ENCODE measurements around the gene GAL3ST3. TPM values are rescaled to one million over a fixed set of nuclear protein-coding genes. Genes with fewer than 3 reads are reported as not detected.

The GAL3ST3 gene
- polyA plus RNA-seq, 3 donors = not detected

DNA sequence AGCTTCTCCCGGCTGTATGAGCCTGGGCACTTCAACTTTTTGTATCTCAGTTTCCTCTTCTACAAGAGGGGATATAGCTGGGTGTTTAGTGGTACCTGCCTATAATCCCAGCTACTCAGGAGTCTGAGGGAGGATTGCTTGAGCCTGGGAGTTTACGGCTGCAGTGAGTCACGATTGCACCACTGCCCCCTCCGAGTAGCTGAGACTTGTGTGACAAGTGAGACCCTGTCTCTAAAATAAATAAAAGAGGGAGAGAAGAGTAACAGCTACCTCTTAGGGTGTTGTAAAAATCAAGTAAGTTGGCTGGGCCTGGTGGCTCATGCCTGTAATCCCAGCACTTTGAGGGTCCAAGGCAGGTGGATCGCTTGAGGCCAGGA is 12.6 kb downstream of the GAL3ST3 start:
- TF ChIP-seq, protein P1, sequence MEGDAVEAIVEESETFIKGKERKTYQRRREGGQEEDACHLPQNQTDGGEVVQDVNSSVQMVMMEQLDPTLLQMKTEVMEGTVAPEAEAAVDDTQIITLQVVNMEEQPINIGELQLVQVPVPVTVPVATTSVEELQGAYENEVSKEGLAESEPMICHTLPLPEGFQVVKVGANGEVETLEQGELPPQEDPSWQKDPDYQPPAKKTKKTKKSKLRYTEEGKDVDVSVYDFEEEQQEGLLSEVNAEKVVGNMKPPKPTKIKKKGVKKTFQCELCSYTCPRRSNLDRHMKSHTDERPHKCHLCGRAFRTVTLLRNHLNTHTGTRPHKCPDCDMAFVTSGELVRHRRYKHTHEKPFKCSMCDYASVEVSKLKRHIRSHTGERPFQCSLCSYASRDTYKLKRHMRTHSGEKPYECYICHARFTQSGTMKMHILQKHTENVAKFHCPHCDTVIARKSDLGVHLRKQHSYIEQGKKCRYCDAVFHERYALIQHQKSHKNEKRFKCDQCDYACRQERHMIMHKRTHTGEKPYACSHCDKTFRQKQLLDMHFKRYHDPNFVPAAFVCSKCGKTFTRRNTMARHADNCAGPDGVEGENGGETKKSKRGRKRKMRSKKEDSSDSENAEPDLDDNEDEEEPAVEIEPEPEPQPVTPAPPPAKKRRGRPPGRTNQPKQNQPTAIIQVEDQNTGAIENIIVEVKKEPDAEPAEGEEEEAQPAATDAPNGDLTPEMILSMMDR (IDR thresholded peaks at IDR 0.05) = no peak
- no peak for DNase-seq
- no peaks in the 10 kb centered on the region for H4K20me1 ChIP-seq (ENCODE audit: insufficient read depth, low read length)
- no peak overlapping the region for H3K27ac ChIP-seq (ENCODE audit: low read depth in 1 of 2, low read length in 2 of 2)
- no peaks in the 10 kb centered on the region for H3K36me3 ChIP-seq (replicated peaks in 1 of 2; ENCODE audit: control insufficient read depth in 1 of 2, insufficient read depth in 2 of 2, low read length in 2 of 2)
- peaks cover 0 to 3% of the 10 kb centered on the region in 2 donors for H3K27me3 ChIP-seq (ENCODE audit: control insufficient read depth in 2 of 2, insufficient read depth in 2 of 2, low read length in 2 of 2)
- H3K36me3 Mint-ChIP-seq = no peaks in the 10 kb centered on the region
- no peaks in the 10 kb centered on the region for H3K79me2 ChIP-seq (ENCODE audit: insufficient read depth, low read length)
- H3K4me1 Mint-ChIP-seq = no peaks in the 10 kb centered on the region
- H3K9me3 Mint-ChIP-seq = peaks cover 0 to 11% (median 4%) of the 10 kb centered on the region in 7 donors
- intact Hi-C loops (cut with micrococcal nuclease) = no loop called here
- no peak overlapping the region for H3K27ac Mint-ChIP-seq
- no peak overlapping the region for H3K9ac ChIP-seq (ENCODE audit: insufficient read depth, low read length, poor library complexity, severe bottlenecking)
- no peak overlapping the region for H2AFZ ChIP-seq (ENCODE audit: insufficient read depth, low read depth, low read length, poor library complexity, severe bottlenecking)
- 90% methylated on average over 2 of the region's 5 CpGs for WGBS (ENCODE audit: insufficient coverage)
- no peak overlapping the region for H3K4me3 ChIP-seq (replicated peaks in 1 of 3; ENCODE audit: low read depth in 2 of 3, low read length in 3 of 3)
- H3K4me3 Mint-ChIP-seq = no peak overlapping the region
- no peaks in the 10 kb centered on the region for H3K9me3 ChIP-seq (replicated peaks in 1 of 2; ENCODE audit: control insufficient read depth in 1 of 2, insufficient read depth in 1 of 2, low read length in 2 of 2)
- H3K4me1 ChIP-seq (ENCODE audit: control insufficient read depth in 1 of 2, insufficient read depth in 2 of 2, low read length in 2 of 2) = no peaks in the 10 kb centered on the region
- peaks cover 8 to 17% (median 14%) of the 10 kb centered on the region in 3 donors for H3K27me3 Mint-ChIP-seq (ENCODE audit: low read depth in 3 of 3)
- no peak overlapping the region for H3K4me2 ChIP-seq (replicated peaks; ENCODE audit: extremely low read depth, low read length, poor library complexity, severe bottlenecking)

DNA sequence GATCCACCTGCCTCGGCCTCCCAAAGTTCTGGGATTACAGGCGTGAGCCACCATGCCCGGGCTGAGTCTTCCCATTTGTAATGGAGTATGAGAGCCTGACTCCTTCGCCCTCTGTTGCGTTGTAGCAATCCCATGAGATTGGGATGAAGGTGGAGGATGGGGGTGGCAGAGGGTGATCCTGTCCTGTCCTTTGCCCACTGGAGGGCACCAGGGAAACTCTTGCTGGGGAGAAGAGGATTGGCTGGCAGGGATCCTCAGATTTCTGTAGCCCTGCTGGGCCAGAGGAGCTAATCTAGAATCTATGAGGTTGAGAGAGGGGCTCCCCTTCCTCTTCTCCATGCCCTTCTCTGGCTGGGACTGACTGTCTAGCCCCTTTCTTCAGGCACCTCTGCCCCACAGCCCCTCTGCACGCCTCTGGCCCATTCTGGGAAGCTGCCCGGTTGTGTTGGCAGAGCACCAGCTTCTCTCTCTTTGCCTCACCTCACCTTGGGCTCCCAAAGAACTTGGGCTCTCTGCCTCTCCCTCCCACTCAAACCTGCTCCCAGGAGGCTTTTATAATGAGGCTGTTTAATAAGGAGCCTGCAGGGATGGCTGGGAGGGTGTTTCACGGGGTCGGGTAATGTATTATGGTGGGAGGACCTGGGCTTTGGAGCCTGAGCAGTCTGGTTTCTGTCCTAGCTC is 13.2 kb downstream of the GAL3ST3 start:
- no peaks in the 10 kb centered on the region for H3K36me3 Mint-ChIP-seq
- no peak overlapping the region for H3K27ac ChIP-seq (ENCODE audit: low read depth in 1 of 2, low read length in 2 of 2)
- peaks cover 0 to 11% (median 4%) of the 10 kb centered on the region in 7 donors for H3K9me3 Mint-ChIP-seq
- no peaks in the 10 kb centered on the region for H3K79me2 ChIP-seq (ENCODE audit: insufficient read depth, low read length)
- H3K36me3 ChIP-seq (replicated peaks in 1 of 2; ENCODE audit: control insufficient read depth in 1 of 2, insufficient read depth in 2 of 2, low read length in 2 of 2) = no peaks in the 10 kb centered on the region
- no peak overlapping the region for H2AFZ ChIP-seq (ENCODE audit: insufficient read depth, low read depth, low read length, poor library complexity, severe bottlenecking)
- H3K27me3 Mint-ChIP-seq (ENCODE audit: low read depth in 3 of 3) = peaks cover 9 to 18% (median 14%) of the 10 kb centered on the region in 3 donors
- no peaks in the 10 kb centered on the region for H3K4me1 ChIP-seq (ENCODE audit: control insufficient read depth in 1 of 2, insufficient read depth in 2 of 2, low read length in 2 of 2)
- H3K4me3 ChIP-seq (replicated peaks in 1 of 3; ENCODE audit: low read depth in 2 of 3, low read length in 3 of 3) = no peak overlapping the region
- WGBS (ENCODE audit: insufficient coverage) = 93% methylated on average over 7 of the region's 9 CpGs
- intact Hi-C loops (cut with micrococcal nuclease) = no loop called here
- no peaks in the 10 kb centered on the region for H3K9me3 ChIP-seq (replicated peaks in 1 of 2; ENCODE audit: control insufficient read depth in 1 of 2, insufficient read depth in 1 of 2, low read length in 2 of 2)
- TF ChIP-seq, protein P1 (IDR thresholded peaks at IDR 0.05) = no peak
- H3K27me3 ChIP-seq (ENCODE audit: control insufficient read depth in 2 of 2, insufficient read depth in 2 of 2, low read length in 2 of 2) = peaks cover 0 to 3% of the 10 kb centered on the region in 2 donors
- H3K4me2 ChIP-seq (replicated peaks; ENCODE audit: extremely low read depth, low read length, poor library complexity, severe bottlenecking) = no peak overlapping the region
- H3K27ac Mint-ChIP-seq = peak overlapping the region in 1 of 7 donors; percentile 55
- H3K4me3 Mint-ChIP-seq = no peak overlapping the region
- H4K20me1 ChIP-seq (ENCODE audit: insufficient read depth, low read length) = no peaks in the 10 kb centered on the region
- no peak for DNase-seq
- H3K4me1 Mint-ChIP-seq = no peaks in the 10 kb centered on the region
- H3K9ac ChIP-seq (ENCODE audit: insufficient read depth, low read length, poor library complexity, severe bottlenecking) = no peak overlapping the region
